Measurements from ENCODE around the gene KCNE4.

The KCNE4 gene

GRCh38 chr2:223069465-223069864 lies 17.5 kb downstream of the KCNE4 start:
- TF ChIP-seq, protein P1, sequence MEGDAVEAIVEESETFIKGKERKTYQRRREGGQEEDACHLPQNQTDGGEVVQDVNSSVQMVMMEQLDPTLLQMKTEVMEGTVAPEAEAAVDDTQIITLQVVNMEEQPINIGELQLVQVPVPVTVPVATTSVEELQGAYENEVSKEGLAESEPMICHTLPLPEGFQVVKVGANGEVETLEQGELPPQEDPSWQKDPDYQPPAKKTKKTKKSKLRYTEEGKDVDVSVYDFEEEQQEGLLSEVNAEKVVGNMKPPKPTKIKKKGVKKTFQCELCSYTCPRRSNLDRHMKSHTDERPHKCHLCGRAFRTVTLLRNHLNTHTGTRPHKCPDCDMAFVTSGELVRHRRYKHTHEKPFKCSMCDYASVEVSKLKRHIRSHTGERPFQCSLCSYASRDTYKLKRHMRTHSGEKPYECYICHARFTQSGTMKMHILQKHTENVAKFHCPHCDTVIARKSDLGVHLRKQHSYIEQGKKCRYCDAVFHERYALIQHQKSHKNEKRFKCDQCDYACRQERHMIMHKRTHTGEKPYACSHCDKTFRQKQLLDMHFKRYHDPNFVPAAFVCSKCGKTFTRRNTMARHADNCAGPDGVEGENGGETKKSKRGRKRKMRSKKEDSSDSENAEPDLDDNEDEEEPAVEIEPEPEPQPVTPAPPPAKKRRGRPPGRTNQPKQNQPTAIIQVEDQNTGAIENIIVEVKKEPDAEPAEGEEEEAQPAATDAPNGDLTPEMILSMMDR (IDR thresholded peaks at IDR 0.05; ENCODE audit: poor library complexity, severe bottlenecking) = no peak
- Histone ChIP-seq H3K27me3 (ENCODE audit: insufficient read depth, poor library complexity, severe bottlenecking) (no peaks in the 10 kb centered on the region), H3K4me1 (ENCODE audit: insufficient read depth, poor library complexity, severe bottlenecking) (no peaks in the 10 kb centered on the region), H3K4me3 (ENCODE audit: severe bottlenecking) (no peak overlapping the region), H3K9me3 (ENCODE audit: severe bottlenecking) (no peaks in the 10 kb centered on the region), H3K36me3 (ENCODE audit: low read depth) (no peaks in the 10 kb centered on the region), H3K27ac (ENCODE audit: poor library complexity, severe bottlenecking) (no peak overlapping the region)
- ATAC-seq (ENCODE audit: low read depth) (no peak), DNase-seq (ENCODE audit: low spot score) (no peak)

DNA sequence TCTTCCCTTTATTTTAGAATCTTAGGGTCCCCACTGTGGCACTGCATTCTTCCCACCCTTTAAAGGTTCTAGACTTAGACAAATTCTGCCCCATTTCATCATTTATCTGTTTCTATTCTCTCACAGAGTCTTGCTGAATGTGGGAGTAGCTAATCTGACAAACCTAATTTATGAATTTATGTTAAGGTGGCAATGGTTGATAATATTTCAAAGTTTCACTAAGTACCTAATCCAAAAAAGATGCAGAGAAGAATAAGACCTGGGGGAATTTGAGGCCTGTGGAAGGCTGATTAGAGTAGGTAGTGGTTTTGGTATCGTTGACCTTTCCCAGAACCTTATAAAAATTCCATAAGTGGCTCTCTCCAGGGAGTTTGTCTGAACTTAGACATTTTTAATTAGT lies 18.0 kb downstream of the KCNE4 start:
- no peaks in the 10 kb centered on the region for H3K27me3 ChIP-seq (ENCODE audit: insufficient read depth, poor library complexity, severe bottlenecking)
- no peak overlapping the region for H3K4me3 ChIP-seq (ENCODE audit: severe bottlenecking)
- DNase-seq (ENCODE audit: low spot score) (no peak), ATAC-seq (ENCODE audit: low read depth) (no peak)
- H3K36me3 ChIP-seq (ENCODE audit: low read depth) = no peaks in the 10 kb centered on the region
- H3K27ac ChIP-seq (ENCODE audit: poor library complexity, severe bottlenecking) = no peak overlapping the region
- no peaks in the 10 kb centered on the region for H3K4me1 ChIP-seq (ENCODE audit: insufficient read depth, poor library complexity, severe bottlenecking)
- no peaks in the 10 kb centered on the region for H3K9me3 ChIP-seq (ENCODE audit: severe bottlenecking)
- TF ChIP-seq, protein P1 (IDR thresholded peaks at IDR 0.05; ENCODE audit: poor library complexity, severe bottlenecking) = no peak

DNA sequence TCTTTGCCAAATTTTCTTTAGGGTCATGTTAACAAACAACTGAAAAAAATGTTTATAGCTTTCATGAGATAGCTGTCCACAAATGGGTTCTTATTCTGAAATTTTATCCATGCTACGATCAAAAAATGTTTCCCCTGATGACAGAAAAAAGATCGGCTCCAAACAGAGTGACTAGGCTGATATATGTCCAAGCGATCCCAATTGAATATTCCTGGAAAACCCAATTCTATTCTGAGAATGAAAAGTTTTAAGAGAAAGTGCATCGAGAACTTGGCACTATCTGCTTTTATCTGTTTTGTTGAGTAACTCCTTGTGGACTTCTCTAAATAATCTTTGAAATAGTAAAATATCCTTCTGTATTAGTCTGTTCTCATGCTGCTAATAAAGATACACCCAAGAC lies 19.1 kb downstream of the KCNE4 start:
- no peaks in the 10 kb centered on the region for H3K36me3 ChIP-seq (ENCODE audit: low read depth)
- H3K27ac ChIP-seq (ENCODE audit: poor library complexity, severe bottlenecking) = no peak overlapping the region
- ATAC-seq (ENCODE audit: low read depth) = no peak
- TF ChIP-seq, protein P1 (IDR thresholded peaks at IDR 0.05; ENCODE audit: poor library complexity, severe bottlenecking) = no peak
- DNase-seq (ENCODE audit: low spot score) = no peak
- H3K4me1 ChIP-seq (ENCODE audit: insufficient read depth, poor library complexity, severe bottlenecking) = no peaks in the 10 kb centered on the region
- H3K27me3 ChIP-seq (ENCODE audit: insufficient read depth, poor library complexity, severe bottlenecking) = no peaks in the 10 kb centered on the region
- no peak overlapping the region for H3K4me3 ChIP-seq (ENCODE audit: severe bottlenecking)
- H3K9me3 ChIP-seq (ENCODE audit: severe bottlenecking) = no peaks in the 10 kb centered on the region

GRCh38 chr2:223072826-223073225 lies 20.8 kb downstream of the KCNE4 start:
- Histone ChIP-seq H3K27ac (ENCODE audit: poor library complexity, severe bottlenecking) (no peak overlapping the region), H3K4me3 (ENCODE audit: severe bottlenecking) (no peak overlapping the region), H3K27me3 (ENCODE audit: insufficient read depth, poor library complexity, severe bottlenecking) (no peaks in the 10 kb centered on the region), H3K4me1 (ENCODE audit: insufficient read depth, poor library complexity, severe bottlenecking) (no peaks in the 10 kb centered on the region), H3K9me3 (ENCODE audit: severe bottlenecking) (no peaks in the 10 kb centered on the region), H3K36me3 (ENCODE audit: low read depth) (no peaks in the 10 kb centered on the region)
- TF ChIP-seq, protein P1 (IDR thresholded peaks at IDR 0.05; ENCODE audit: poor library complexity, severe bottlenecking) = no peak
- no peak for ATAC-seq (ENCODE audit: low read depth)
- no peak for DNase-seq (ENCODE audit: low spot score)

DNA sequence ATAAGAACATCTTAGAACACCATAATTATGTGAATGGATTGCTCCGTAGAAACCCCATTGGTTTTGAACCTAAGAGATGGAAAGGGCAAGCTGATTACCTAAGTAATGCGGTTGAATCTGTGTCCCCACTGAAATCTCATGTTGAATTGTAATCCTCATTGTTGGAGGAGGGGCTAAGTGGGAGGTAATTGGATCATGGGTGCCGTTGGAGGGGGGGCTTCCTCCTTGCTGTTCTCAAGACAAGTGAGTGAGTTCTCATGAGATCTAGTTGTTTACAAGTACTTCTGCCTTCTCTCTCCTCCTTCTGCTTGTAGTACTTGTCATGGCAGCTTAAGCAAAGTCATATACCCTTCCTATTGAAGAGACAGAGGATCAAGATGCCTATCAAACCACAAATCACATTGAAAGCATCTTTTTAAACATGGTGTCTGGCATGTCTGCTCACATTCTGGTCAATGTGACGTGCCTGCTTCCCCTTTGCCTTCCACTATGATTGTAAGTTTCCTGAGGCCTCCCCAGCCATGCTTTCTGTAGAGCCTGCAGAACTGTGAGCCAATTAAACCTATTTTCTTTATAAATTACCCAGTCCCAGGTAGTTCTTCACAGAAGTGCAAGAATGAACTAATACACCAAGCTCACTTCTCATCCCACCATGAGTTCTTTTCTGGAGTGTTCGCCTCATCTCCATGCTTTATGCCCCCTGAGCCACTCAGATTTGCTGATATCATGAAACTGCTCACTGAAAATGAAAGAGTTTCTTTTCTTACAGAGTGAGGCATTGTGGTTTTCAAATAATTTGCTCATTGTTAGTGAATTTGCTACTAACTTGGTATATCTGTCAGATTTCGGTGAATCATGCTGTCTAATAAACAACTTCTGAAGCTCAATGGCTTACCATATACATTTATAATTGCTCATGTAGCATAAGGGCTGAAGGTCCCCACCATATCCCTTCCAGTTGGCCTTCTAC lies 23.6 kb downstream of the KCNE4 start:
- Histone ChIP-seq H3K27me3 (ENCODE audit: insufficient read depth, poor library complexity, severe bottlenecking) (no peaks in the 10 kb centered on the region), H3K27ac (ENCODE audit: poor library complexity, severe bottlenecking) (no peak overlapping the region), H3K36me3 (ENCODE audit: low read depth) (no peaks in the 10 kb centered on the region), H3K4me1 (ENCODE audit: insufficient read depth, poor library complexity, severe bottlenecking) (no peaks in the 10 kb centered on the region), H3K4me3 (ENCODE audit: severe bottlenecking) (no peak overlapping the region), H3K9me3 (ENCODE audit: severe bottlenecking) (no peaks in the 10 kb centered on the region)
- DNase-seq (ENCODE audit: low spot score) (no peak), ATAC-seq (ENCODE audit: low read depth) (no peak)
- TF ChIP-seq, protein P1 (IDR thresholded peaks at IDR 0.05; ENCODE audit: poor library complexity, severe bottlenecking) = no peak
